ENCODE data around the gene AGAP1. TPM values are rescaled to one million over a fixed set of nuclear protein-coding genes. Genes with fewer than 3 reads are reported as not detected.
A peak's percentile ranks its signal among the peaks of the same experiment; 100 is the strongest.

The AGAP1 gene
- polyA plus RNA-seq, 1 experiment: 12.4 TPM

DNA sequence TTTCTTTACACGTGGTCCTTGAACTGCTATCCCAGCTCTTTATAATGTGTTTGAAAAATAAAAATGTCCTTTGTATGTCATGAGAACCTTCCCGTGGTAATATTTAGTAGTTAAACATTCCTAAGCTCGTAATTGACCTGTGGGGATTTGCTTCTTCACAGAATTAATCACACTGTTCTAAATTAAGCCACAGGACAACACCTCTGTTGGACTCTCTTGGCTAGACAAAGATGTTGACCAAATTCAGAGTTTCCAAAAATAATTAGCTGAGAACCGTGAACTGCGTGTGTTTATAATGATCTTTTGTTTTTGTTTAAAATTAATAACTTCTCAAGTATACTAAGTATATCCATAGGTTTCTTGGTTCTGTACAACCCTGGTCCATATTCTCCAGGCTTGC, 528.3 kb downstream of the AGAP1 start:
- H3K27ac ChIP-seq (ENCODE audit: low read depth, low read length): no peak overlapping the region
- TF ChIP-seq, protein P1, sequence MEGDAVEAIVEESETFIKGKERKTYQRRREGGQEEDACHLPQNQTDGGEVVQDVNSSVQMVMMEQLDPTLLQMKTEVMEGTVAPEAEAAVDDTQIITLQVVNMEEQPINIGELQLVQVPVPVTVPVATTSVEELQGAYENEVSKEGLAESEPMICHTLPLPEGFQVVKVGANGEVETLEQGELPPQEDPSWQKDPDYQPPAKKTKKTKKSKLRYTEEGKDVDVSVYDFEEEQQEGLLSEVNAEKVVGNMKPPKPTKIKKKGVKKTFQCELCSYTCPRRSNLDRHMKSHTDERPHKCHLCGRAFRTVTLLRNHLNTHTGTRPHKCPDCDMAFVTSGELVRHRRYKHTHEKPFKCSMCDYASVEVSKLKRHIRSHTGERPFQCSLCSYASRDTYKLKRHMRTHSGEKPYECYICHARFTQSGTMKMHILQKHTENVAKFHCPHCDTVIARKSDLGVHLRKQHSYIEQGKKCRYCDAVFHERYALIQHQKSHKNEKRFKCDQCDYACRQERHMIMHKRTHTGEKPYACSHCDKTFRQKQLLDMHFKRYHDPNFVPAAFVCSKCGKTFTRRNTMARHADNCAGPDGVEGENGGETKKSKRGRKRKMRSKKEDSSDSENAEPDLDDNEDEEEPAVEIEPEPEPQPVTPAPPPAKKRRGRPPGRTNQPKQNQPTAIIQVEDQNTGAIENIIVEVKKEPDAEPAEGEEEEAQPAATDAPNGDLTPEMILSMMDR (IDR thresholded peaks at IDR 0.05; ENCODE audit: low read depth, low read length): no peak
- no peaks in the 10 kb centered on the region for H3K27me3 ChIP-seq (ENCODE audit: control insufficient read depth, insufficient read depth, low read length)
- ChIA-PET POLR2A (no interaction called here), CTCF (interaction anchor here (1.0 kb wide), 1 partner anchor 121 kb away, joined by 4 read pairs; no protein-coding TSS in a partner anchor)
- no peaks in the 10 kb centered on the region for H3K9me3 ChIP-seq (ENCODE audit: control insufficient read depth, insufficient read depth, low read length)
- no peak overlapping the region for H3K4me3 ChIP-seq (ENCODE audit: low read depth, low read length)
- DNase-seq (ENCODE audit: low read depth, low spot score): no peak

DNA sequence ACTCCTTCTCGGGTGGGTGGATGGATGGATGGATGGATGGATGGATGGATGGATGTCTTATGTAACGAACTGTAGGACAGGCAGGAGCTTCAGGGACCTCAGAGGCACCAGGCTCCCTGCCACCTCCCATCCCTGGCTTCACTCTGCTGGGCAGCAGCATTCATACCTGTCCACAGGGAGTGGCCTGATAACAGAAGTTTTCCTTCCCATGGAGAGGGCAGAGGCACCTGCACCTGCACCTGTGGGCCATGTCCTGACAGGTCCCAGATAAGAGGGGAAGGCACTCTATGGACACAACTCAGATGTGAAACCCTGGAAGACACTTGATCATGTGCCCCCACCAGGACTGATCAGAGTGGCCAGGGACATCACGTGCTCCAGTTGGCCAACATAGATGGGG, 532.0 kb downstream of the AGAP1 start:
- CTCF ChIA-PET: interaction anchor here (1.0 kb wide), 1 partner anchor 143 kb away, joined by 3 read pairs; no protein-coding TSS in a partner anchor

DNA sequence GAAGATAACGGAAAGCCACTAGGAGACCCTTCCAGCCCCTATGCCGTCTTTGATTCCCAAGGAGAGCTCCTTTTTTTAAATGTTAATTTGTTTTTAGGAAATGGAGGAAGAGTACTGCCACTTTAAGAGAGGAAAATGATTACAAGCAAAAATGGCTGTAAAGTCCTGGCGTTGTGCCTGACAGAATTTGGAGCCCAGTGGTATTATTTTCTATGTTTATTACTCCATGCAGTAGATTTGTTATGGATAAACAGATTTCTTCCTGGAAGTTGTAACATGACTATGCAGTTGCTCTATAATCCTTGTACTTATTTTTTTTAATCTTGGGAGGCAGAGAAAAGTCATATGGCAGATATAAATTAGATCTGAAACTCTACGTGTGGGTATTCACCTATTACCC, 533.0 kb downstream of the AGAP1 start:
- peak overlapping the region; percentile 21 for H3K27ac ChIP-seq (ENCODE audit: low read depth, low read length)
- peak; percentile 11 for DNase-seq (ENCODE audit: low read depth, low spot score)
- TF ChIP-seq, protein P1 (IDR thresholded peaks at IDR 0.05; ENCODE audit: low read depth, low read length): no peak
- ChIA-PET POLR2A (no interaction called here), CTCF (interaction anchor here (0.6 to 1.0 kb wide), 2 partner anchors 142 to 152 kb away, joined by 3 read pairs; no protein-coding TSS in a partner anchor)
- no peak overlapping the region for H3K4me3 ChIP-seq (ENCODE audit: low read depth, low read length)
- no peaks in the 10 kb centered on the region for H3K27me3 ChIP-seq (ENCODE audit: control insufficient read depth, insufficient read depth, low read length)
- H3K9me3 ChIP-seq (ENCODE audit: control insufficient read depth, insufficient read depth, low read length): no peaks in the 10 kb centered on the region; the same call in 1 of the 2 replicates

More for the DNA sequence above, 532.0 kb downstream of the AGAP1 start:
- POLR2A ChIA-PET: no interaction called here
- Histone ChIP-seq H3K27ac (ENCODE audit: low read depth, low read length) (no peak overlapping the region), H3K4me3 (ENCODE audit: low read depth, low read length) (no peak overlapping the region), H3K27me3 (ENCODE audit: control insufficient read depth, insufficient read depth, low read length) (no peaks in the 10 kb centered on the region), H3K9me3 (ENCODE audit: control insufficient read depth, insufficient read depth, low read length) (no peaks in the 10 kb centered on the region; the same call in 1 of the 2 replicates)
- TF ChIP-seq, protein P1 (IDR thresholded peaks at IDR 0.05; ENCODE audit: low read depth, low read length): no peak
- no peak for DNase-seq (ENCODE audit: low read depth, low spot score)

DNA sequence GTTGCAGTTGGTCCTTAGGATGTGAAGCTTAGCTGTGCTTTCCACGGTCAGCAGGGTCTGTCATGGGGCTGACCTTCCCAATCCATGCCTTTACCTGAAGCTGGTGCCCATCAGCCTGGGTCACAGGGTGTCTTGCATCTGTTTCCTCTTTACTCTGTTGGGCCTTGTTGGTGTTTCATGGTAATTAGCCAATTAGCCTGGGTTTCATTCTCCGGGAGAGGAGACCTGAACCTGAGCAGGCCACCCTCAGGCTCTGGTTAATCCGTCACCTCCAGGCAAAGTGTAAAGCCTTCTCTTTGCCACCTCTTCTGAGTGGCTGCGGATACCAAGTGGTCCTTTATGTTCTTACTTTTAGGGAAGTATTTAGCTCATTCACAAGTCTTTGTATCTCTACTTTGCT, 534.2 kb downstream of the AGAP1 start:
- no peaks in the 10 kb centered on the region; the same call in 1 of the 2 replicates for H3K9me3 ChIP-seq (ENCODE audit: control insufficient read depth, insufficient read depth, low read length)
- no peak overlapping the region for H3K4me3 ChIP-seq (ENCODE audit: low read depth, low read length)
- DNase-seq (ENCODE audit: low read depth, low spot score): no peak
- TF ChIP-seq, protein P1 (IDR thresholded peaks at IDR 0.05; ENCODE audit: low read depth, low read length): no peak
- H3K27ac ChIP-seq (ENCODE audit: low read depth, low read length): no peak overlapping the region
- POLR2A ChIA-PET: no interaction called here
- no peaks in the 10 kb centered on the region for H3K27me3 ChIP-seq (ENCODE audit: control insufficient read depth, insufficient read depth, low read length)
- CTCF ChIA-PET: interaction anchor here (1.0 kb wide), 1 partner anchor 150 kb away, joined by 4 read pairs; no protein-coding TSS in a partner anchor

DNA sequence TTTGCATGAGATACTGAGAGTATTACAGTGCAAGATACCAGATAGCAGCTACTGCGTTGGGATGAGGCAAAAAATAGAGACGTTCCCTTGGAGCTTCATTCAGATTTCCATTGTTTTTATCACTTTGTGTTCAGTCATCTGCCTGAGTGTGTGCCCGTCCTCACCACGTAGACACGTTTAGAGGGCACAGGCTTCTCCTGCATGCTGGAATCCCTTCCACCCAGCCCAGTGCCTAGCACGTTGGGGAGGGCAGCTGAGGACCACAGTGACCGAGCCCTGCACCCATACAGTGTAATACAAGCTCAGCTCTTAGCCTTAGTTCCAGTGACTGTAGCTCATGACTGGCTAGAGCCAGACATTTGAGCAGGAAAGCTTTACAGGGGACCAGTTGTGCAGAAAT, 539.6 kb downstream of the AGAP1 start:
- Histone ChIP-seq H3K27me3 (ENCODE audit: control insufficient read depth, insufficient read depth, low read length) (no peaks in the 10 kb centered on the region), H3K27ac (ENCODE audit: low read depth, low read length) (no peak overlapping the region), H3K9me3 (ENCODE audit: control insufficient read depth, insufficient read depth, low read length) (no peaks in the 10 kb centered on the region), H3K4me3 (ENCODE audit: low read depth, low read length) (no peak overlapping the region)
- DNase-seq (ENCODE audit: low read depth, low spot score): no peak
- TF ChIP-seq, protein P1 (IDR thresholded peaks at IDR 0.05; ENCODE audit: low read depth, low read length): no peak
- CTCF ChIA-PET: interaction anchor here (1.3 kb wide), 1 partner anchor 268 kb away, joined by 4 read pairs; no protein-coding TSS in a partner anchor
- POLR2A ChIA-PET: no interaction called here

All from AG04450 (cell line).